HG03095 (cell line): ENCODE results near the gene DEFB110.
A peak's percentile ranks its signal among the peaks of the same experiment; 100 is the strongest.

Source experiments
- ATAC-seq: cut with Tn5 transposase; IDR thresholded peaks from one replicate; pipeline ENCODE4 v1.9.1; 2021; ENCODE audit warnings: moderate library complexity; ENCODE audit not compliant: unreplicated experiment

Gene DEFB110

DNA sequence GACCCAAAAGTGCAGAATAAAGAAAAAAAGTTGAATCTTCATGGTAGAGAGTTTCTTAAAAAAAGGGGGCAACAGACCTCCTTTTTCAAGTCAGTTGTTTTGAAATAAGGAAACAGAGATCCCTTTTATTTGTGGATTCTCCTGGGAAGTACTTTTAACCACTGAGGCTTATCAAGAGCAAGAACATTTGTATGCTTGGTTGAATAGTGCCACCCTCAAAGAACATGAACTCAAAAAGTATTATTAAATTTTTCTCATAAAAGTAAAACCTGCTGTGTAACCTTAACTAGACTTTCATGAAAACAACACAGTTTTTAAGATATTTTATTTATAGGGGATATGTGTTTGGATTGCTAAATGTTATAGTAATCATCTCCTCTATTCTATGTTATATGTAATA, at the start of gene DEFB110:
Gene DEFB110, minus strand, starts transcription at position 101 of the 400 bp plus-strand sequence. Its CDS starts 59 bp downstream, at position 42.
- ATAC-seq = no peak

DNA sequence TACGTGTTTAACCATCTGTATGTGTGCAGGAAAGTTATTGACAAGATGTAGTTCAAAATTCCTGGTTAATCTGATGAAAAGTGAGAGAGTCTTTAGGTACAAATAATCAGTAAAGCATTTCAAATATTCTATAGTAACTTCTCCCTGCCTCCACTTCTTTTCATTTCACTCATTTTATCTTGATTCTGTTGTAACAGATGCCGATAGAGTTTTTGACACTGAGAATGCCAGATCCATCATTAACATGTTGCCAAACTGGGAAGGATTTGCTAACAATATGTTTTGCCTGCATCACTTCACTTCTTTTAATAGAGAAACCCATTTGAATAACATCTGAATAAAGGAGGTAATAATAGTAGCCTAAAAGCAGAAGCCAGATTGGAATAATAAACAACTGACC, 48.3 kb upstream of the DEFB110 start:
- ATAC-seq = no peak

DNA sequence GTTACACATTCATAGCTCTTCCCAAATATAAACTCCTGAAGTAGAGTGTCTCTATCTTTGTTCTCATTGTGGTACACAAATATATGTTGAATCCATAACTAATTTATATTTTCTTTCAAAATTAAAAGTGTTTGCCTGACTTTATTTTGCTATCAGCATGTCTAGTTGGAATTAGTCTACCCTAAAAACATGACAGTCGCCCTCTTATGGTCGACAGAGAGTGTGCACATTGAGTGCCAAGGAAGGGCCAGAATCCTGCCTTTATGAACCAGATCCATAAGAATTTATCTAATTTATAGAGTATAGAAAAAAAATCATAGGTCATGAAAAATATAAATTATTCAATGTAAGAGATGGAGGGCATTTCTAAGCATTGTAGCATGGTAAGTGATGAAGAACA, 40.3 kb upstream of the DEFB110 start:
- ATAC-seq = no peak

DNA sequence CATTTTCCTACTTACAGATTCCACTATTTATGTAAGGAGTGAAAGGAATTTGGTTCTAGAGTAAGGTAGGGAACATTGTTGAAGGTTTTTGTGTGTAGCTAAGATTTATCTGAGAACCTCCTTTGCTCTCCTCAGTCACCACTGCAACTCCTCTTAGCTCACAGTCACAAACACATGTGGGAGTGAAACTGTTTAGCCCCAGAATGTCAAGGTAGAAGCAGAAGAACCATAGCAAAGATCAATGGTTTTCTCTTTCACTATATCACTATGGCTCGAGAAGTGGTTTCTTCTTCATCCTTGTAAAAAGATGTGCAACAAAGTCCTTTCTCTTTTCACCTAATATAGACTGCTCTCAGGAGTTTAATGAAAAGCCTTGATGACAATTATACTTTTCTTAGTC, 34.4 kb upstream of the DEFB110 start:
- peak; percentile 66 for ATAC-seq

DNA sequence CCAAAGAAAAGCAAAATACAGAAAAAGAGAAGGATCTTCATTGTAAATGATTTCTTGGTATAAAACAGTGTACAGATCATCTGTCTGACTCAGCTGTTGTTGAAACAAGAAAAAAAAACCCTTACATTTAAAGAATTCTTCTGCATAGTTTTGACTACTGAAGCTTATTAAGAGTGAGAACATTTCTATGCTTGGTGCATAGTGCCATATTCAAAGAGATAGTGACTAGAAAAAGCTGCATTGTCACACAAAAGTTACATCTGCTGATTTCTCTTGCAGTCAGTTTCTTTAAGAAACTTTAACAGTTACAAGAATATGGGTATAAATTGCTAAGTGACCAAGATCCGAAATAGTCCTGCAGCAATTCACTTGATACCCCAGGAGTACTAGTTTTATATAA, 28.0 kb upstream of the DEFB110 start, which contains the start of gene DEFB112:
Gene DEFB112, minus strand, starts transcription at position 101 of the 400 bp plus-strand sequence. Its CDS starts 60 bp downstream, at position 41.
- ATAC-seq = no peak

DNA sequence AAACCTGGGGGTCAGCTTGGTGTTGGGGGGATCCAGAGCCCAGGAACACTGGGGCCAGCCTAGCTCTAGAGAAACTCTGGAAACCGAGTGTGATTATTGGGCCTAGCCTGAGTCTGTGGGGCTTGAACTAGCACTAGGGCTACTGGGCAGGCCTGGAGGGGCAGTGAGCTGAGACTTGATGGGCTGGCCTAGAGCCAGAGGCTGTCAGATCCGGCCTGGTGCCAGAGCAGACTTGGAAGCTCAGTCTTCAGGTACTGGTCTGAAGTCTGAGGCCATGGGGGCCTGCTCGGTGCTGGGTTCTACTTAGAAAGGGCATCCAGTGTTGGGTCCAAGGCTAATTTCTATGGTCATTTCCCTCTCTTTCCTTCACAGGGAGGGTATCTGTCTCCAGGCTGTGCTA, 25.2 kb upstream of the DEFB110 start:
- ATAC-seq = no peak

DNA sequence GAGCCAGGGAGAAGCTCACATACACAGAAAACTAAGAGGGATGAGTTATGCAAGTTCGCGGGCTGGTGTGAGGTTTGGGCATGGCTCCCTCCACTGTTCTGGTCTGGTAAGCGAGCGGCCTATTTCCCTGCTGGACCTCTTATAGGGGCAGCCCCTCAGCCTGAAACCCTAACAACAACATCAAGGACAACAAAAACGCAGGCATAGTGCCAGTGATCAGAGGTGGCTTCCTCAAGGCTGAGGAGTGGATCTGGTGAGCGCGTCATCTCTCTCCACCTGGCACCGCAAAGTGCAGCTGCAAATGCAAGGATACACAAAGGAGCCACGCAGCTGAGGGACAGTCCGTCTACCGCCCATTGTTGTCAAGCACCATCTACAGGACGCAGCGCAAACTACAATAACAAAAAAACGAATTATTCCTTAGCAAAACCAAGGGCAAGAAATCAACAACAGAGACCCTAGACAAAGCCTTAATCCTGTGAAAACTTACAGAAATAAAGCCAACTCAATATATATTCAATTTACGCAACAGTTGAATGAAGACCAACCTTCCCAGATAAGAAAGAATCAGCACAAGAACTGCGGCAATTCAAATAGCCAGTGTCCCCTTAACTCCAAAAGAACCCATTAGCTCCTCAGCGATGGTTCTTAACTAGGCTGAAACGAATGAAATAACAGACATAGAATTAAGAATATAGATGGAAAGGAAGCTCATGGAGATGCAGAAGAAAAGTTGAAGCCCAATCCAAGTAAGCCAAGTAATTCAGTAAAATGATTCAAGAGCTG, 9.2 kb upstream of the DEFB110 start:
- ATAC-seq = no peak

DNA sequence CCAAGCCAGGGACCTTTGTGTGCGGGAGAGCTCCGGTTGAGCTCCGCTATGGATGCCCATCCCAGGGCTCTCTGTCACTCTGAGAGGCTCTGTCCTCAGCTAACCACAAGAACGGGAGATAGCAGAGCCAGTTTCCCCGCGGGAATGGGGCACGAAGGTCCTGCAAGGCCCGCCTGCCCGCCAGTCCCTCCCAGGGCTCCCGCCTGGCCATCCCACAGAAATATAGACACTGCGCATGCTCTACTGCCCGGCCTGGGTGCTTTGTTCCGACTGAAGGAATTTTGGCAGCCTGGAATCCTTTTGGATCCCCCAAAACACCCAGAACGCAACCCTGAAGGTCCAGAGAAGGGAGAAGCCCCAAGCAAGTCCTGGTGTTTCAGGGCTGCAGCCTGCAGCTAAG, 8.6 kb upstream of the DEFB110 start:
- ATAC-seq = no peak

DNA sequence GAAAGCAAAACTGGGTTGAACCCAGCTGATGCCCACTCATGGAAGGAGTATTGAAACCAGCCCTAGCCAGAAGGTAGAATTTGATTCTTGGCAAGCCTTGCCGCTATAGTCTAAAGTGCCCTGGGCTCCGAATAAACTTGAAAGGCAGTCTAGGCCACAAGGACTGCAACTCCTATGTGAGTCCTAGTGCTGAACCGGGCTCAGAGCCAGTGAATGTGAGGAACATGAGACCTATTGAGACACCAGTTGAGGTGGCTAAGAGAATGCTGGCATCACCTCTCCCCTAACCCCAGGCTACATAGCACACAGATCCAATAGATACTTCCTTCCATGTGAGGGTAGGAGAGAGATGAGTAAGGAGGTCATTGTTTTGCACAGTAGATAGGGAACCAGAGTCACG, 3.5 kb upstream of the DEFB110 start:
- no peak for ATAC-seq

DNA sequence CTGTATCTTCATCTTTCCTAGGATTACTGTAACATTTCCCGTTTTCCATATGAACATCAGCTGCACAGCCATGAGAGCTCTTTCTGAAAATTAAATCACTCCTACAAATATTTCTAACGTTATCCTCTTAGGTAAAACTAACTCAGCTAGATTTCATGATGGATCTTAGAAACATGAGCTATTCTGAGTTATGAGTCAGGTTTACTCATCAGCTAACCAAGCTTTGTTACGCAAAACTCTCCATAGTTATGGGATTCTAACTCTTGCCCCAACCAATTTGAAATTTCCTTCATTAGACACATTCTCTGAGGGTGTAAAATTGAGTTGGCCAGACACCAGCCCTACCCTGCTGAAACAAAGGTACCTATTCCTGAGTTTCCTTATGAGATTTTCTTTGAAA, 14.0 kb downstream of the DEFB110 start:
- no peak for ATAC-seq

DNA sequence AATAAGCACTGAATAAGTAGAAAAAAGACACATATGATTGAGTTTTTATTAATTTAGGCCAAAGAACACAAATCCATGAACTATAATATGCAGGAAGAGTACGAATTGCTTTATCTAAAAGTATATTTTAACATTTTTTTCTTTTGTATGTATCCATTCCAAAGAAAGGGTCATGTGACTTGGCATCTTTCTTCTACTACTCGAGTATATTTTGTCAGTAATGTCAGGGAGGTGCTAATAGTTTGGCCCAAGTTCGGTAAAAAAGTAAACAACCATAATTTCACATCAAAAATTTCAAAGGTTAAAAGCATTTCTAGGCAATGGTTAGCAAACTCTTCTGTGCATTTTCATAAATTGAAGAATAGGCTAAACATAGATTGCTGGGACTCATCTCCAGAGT, 18.7 kb downstream of the DEFB110 start:
- ATAC-seq = no peak

DNA sequence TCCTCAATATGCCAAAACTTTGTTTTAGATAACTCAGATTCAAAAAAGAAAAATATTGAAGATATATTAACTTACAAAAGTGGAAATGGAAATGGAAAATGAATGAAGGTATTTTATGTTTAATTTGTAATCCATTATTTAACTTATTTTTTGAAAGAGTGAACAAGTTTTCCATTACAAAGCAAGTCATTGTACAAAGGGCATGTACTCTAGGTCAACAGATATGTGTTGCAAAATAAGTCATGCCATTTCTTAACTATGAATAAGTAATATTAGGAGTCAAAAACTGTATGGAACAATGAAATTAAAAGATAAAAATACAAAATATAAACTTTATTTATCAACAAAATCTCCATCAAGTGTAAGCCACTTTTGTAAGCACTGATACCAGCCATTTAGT, 26.5 kb downstream of the DEFB110 start:
- ATAC-seq = no peak

DNA sequence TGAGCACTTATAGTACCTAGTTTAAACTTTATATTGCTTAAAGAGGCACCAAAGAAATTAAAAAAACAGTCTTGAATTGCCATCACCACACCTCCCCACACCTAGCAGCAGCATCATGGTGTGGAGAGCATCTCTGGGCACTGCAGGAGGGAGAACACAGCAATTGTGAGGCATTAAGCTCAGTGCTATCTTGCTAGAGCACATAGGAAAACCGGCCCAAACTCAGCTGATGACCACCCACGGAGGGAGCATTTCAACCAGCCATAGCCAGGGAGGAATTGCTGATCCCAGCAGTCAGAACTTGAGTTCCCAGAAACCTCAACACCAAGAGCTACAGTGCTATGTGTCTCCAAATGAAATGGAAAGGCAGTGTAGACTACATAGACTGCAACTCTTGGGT, 32.9 kb downstream of the DEFB110 start:
- no peak for ATAC-seq

DNA sequence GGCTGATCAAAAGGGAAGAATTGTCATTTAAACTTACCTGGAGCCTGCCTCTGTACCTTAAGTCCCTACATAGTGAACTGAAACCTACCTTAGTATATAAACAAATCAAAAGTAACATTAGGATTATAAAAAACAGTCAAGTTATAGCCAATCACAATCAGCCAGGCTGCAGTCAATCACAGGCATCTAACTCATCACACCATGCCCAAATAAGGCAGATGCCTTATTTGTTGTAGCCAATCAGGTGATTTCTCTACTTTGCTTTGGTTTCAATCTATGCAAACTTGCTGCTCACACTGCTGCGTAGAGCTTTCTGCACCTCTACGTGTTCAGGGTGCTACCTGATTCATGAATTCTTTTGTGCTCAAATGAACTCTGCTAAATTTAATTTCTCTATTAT, 34.0 kb downstream of the DEFB110 start:
- ATAC-seq = no peak

DNA sequence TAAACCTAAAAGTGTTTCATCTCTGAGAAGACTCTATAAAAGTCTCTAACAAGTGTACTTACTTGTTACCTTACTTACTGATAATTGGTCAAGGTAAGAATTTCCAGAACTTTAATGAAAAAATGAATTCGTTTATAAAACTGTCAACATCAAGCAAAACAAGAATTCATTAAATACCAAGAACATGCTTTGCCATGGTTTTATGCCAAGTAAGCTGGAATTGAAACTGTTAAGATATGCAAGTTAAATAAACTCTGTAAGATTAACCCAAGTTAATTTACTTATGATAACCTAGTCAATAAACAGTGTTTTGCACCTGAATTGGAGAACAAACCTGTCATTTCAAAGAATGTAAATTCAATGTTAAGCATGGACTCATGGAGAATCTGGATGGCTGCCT, 35.2 kb downstream of the DEFB110 start:
- no peak for ATAC-seq

DNA sequence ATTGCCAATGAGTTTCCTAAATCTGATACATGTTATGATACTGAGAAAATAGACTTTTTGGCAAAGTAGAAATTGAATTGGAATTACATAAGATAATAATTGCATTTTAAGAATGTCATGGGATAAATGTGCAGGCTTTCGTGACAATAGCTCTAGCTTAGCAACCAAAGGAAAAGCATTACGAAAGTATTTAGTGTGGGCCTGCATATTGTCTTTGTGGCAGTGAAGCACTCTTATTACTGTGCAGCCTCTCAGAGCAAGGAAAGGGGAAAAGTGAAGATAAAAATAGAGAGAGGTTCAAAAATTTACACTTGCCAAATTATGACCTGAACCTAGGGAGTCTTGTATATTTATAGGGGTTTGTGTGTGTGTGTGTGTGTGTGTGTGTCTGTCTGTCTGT, 39.7 kb downstream of the DEFB110 start:
- no peak for ATAC-seq

DNA sequence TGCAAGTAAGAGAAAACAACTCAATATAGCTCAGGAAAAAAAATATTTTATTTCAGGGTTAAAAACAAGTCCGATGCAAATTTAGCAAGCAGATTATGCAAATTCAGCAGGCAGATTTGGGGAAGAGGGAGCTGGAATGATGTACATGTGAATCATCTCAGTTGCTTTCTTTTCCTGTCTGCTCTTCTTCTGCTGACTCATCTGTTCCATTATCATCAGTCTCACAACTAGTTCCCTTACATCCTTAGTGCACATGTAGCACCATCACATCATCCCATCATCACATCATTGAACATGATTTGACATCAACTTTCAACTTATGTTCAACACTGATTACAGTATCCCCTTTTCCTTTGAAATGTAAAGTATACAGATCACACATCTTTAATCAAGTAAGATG, 40.9 kb downstream of the DEFB110 start:
- peak; percentile 66 for ATAC-seq

DNA sequence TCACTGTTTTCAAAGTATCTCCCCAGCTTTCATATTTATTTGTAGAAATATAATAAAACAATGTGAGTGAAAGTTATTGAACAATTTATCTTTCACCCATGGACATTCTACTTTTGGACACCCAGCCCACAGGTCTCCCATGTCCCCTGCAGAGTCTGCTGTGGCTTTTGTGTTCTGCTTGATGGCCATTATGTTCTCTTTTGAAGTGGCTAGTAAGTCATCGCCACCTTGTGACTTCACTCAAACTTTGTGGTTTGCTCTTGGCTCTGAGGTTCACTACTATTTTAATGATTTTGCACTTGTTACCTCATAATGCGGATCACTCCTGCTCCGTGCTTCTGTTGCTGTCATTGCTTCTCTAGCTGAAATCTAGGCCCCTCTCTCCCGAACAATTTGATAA, 42.2 kb downstream of the DEFB110 start:
- ATAC-seq = peak; percentile 39

DNA sequence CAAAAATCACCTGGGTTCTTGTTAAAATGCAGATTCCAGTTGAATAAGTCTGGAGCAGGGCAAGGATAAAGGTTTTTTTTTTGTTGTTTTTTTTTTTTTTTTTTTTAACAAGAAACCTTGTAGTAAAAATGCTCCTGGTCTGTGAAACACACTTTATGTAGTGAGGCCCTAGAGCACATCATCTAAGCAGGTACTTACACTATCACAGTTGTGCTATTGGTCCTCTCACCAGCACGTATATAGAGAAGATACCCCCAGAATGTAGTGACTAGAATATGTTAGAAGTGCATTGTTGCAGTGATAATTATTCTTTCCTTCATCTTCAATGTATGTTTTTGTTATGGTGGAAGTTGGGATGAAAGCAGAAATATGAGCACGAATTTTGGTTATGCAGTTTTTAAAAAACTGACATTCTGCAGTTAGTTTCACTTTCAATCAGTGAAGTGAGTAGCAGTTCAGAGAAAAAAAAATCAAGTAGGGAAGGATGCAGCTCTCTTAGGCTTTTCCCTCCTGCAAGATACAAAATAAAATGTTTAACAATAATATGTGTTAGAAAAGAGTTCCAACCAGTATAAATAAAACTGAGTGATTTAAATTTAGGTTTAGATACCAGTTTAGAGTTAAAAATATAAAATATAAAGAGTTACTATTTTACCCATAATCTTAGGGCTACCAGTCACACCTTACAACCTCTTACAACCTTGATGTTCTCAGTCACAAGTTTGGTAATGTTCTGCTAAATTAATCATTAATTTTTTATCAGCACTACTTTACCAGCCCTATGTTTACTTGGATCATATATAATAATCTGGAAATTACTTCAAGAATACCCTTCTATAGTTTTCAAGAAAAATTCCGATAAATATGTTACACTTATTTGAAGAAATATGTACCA, 43.2 kb downstream of the DEFB110 start:
- ATAC-seq = peak; percentile 42

DNA sequence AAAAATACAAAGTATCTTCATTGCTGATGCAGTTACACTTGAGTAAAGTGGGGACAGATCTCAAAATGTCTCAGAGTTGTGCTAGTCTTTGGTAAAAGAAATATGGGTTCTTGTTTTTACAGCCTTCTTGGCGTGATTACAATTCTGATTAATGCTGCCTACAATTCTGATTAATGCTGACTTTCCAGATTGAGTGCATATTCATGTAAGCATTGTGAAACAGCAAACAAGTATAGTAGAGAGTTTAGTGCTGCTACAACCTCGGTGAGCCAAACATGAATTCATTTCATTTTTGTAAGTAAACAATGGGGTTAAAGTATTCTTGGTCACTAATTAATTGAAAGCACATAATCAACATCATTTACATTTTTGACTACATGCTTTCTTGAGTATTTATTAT, 52.2 kb downstream of the DEFB110 start, which contains the start of gene DEFB113:
Gene DEFB113, minus strand, starts transcription at position 21 of the 400 bp plus-strand sequence. Its CDS starts 0 bp downstream, at position 21.
- ATAC-seq = no peak
